Inflammatory macrophage treated with lipopolysaccharide for 4 hours (primary cell): Measurements from ENCODE around the gene KCTD12.

Experiments used
- DNase-seq: peaks from one replicate; pipeline ENCODE4 v3.0.0-alpha.2; 2020

Gene KCTD12

GRCh38 chr13:76886005-76886291 is 257 bp downstream of the KCTD12 start:
- no peak for DNase-seq

- DNase-seq = peak; percentile 82
These were observed 801 bp downstream of the KCTD12 start for GRCh38 chr13:76885203-76886004.

GRCh38 chr13:76884907-76885202 is 1.4 kb downstream of the KCTD12 start:
- DNase-seq = no peak

GRCh38 chr13:76884186-76884906 is 1.9 kb downstream of the KCTD12 start:
- peak; percentile 83 for DNase-seq

GRCh38 chr13:76883236-76883635 is 3.0 kb downstream of the KCTD12 start:
- DNase-seq = peak; percentile 52

GRCh38 chr13:76882431-76882830 is 3.8 kb downstream of the KCTD12 start:
- DNase-seq = peak; percentile 95

GRCh38 chr13:76879883-76880270 is 6.3 kb downstream of the KCTD12 start:
- DNase-seq = no peak

GRCh38 chr13:76879203-76879882 is 6.9 kb downstream of the KCTD12 start:
- peak; percentile 98 for DNase-seq

- no peak for DNase-seq
These were observed 8.2 kb downstream of the KCTD12 start for GRCh38 chr13:76878043-76878442.

GRCh38 chr13:76875271-76875815 is 10.9 kb downstream of the KCTD12 start:
- no peak for DNase-seq

- DNase-seq = peak; percentile 80
These were observed 11.7 kb downstream of the KCTD12 start for GRCh38 chr13:76874479-76874878.

GRCh38 chr13:76873445-76873844 is 12.8 kb downstream of the KCTD12 start:
- DNase-seq = peak; percentile 50

GRCh38 chr13:76872675-76873074 is 13.5 kb downstream of the KCTD12 start:
- peak; percentile 18 for DNase-seq

GRCh38 chr13:76871432-76871831 is 14.8 kb downstream of the KCTD12 start:
- no peak for DNase-seq

- DNase-seq = no peak
These were observed 17.8 kb downstream of the KCTD12 start for GRCh38 chr13:76868371-76868770.

GRCh38 chr13:76865996-76866503 is 20.2 kb downstream of the KCTD12 start:
- no peak for DNase-seq

- no peak for DNase-seq
These were observed 21.1 kb downstream of the KCTD12 start for GRCh38 chr13:76865109-76865508.

GRCh38 chr13:76864259-76864658 is 21.9 kb downstream of the KCTD12 start:
- DNase-seq = no peak

- no peak for DNase-seq
These were observed 23.2 kb downstream of the KCTD12 start for GRCh38 chr13:76863022-76863421.

- DNase-seq = no peak
These were observed 24.3 kb downstream of the KCTD12 start for GRCh38 chr13:76861859-76862258.

GRCh38 chr13:76860706-76861105 is 25.5 kb downstream of the KCTD12 start:
- DNase-seq = no peak

- DNase-seq = no peak
These were observed 31.3 kb downstream of the KCTD12 start for GRCh38 chr13:76854894-76855293.

GRCh38 chr13:76853921-76854608 is 32.1 kb downstream of the KCTD12 start:
- DNase-seq = no peak
